ENCODE data around the gene TRIM47. TPM values are rescaled to one million over a fixed set of nuclear protein-coding genes. Genes with fewer than 3 reads are reported as not detected.

Gene TRIM47
- total RNA-seq, 2 donors from 2014 or later: 1.6 to 2.7 TPM

DNA sequence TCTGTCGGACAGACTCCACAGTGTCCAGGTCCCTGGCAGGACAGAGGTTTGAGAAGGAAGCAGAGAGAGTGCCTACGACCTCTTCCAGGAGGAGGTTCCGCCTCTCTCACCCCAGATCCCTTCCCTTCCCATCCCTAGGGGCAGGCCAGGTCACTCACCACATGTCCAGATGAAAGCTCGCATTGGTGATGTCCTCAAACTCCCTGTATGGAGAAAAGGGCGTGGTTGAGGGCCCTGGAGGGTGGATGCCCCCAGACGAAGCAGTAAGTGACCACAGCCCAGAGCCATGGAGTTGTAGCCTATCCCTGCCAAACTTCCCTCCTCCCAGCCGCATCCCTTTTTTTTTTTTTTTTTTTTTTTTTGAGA, 37.6 kb downstream of the TRIM47 start:
- Mint-ChIP-seq H3K9me3 (no peaks in the 10 kb centered on the region), H3K4me1 (peaks cover 6% of the 10 kb centered on the region), H3K27me3 (ENCODE audit: insufficient read depth) (no peaks in the 10 kb centered on the region), H3K27ac (no peak overlapping the region), H3K4me3 (no peak overlapping the region), H3K36me3 (ENCODE audit: low read depth) (peaks cover 3% of the 10 kb centered on the region)
- WGBS, 2 experiments (ENCODE audit: insufficient coverage in 1 of 2, insufficient read length in 1 of 2): 83% methylated on average over 6 of the region's 7 CpGs; no CpG with 5 or more reads in 1 of the 2 experiments
- Histone ChIP-seq H3K27ac (ENCODE audit: low read depth, low read length) (no peak overlapping the region), H3K9me3 (ENCODE audit: control insufficient read depth, low read length) (no peaks in the 10 kb centered on the region), H3K4me1 (ENCODE audit: control insufficient read depth, insufficient read depth, low read length) (no peaks in the 10 kb centered on the region), H3K27me3 (ENCODE audit: control insufficient read depth, insufficient read depth, low read length, poor library complexity, severe bottlenecking) (no peaks in the 10 kb centered on the region), H3K4me3 (ENCODE audit: low read length) (no peak overlapping the region), H3K36me3 (ENCODE audit: control insufficient read depth, insufficient read depth, low read length) (peaks cover 2% of the 10 kb centered on the region), H3K9ac (ENCODE audit: extremely low read depth, low read length, poor library complexity, severe bottlenecking) (no peak overlapping the region)
- no peak for DNase-seq
- no peak for TF ChIP-seq CTCF (conservative IDR thresholded peaks at IDR 0.05)

GRCh38 chr17:75839942-75840798, 38.2 kb downstream of the TRIM47 start:
- H3K4me1 Mint-ChIP-seq: no peaks in the 10 kb centered on the region
- H3K9me3 Mint-ChIP-seq: no peaks in the 10 kb centered on the region
- no peaks in the 10 kb centered on the region for H3K36me3 Mint-ChIP-seq (ENCODE audit: low read depth)
- H3K9me3 ChIP-seq (ENCODE audit: control insufficient read depth, low read length): no peaks in the 10 kb centered on the region
- no peak overlapping the region for H3K27ac Mint-ChIP-seq
- no peak for TF ChIP-seq CTCF (conservative IDR thresholded peaks at IDR 0.05)
- H3K9ac ChIP-seq (ENCODE audit: extremely low read depth, low read length, poor library complexity, severe bottlenecking): no peak overlapping the region
- 93% methylated on average over 16 to 36 of the region's 36 CpGs for WGBS, 2 experiments (ENCODE audit: insufficient coverage in 1 of 2, insufficient read length in 1 of 2)
- H3K4me3 Mint-ChIP-seq: no peak overlapping the region
- no peaks in the 10 kb centered on the region for H3K27me3 Mint-ChIP-seq (ENCODE audit: insufficient read depth)
- no peaks in the 10 kb centered on the region for H3K27me3 ChIP-seq (ENCODE audit: control insufficient read depth, insufficient read depth, low read length, poor library complexity, severe bottlenecking)
- no peaks in the 10 kb centered on the region for H3K4me1 ChIP-seq (ENCODE audit: control insufficient read depth, insufficient read depth, low read length)
- H3K27ac ChIP-seq (ENCODE audit: low read depth, low read length): no peak overlapping the region
- no peaks in the 10 kb centered on the region for H3K36me3 ChIP-seq (ENCODE audit: control insufficient read depth, insufficient read depth, low read length)
- no peak overlapping the region for H3K4me3 ChIP-seq (ENCODE audit: low read length)
- DNase-seq: no peak

DNA sequence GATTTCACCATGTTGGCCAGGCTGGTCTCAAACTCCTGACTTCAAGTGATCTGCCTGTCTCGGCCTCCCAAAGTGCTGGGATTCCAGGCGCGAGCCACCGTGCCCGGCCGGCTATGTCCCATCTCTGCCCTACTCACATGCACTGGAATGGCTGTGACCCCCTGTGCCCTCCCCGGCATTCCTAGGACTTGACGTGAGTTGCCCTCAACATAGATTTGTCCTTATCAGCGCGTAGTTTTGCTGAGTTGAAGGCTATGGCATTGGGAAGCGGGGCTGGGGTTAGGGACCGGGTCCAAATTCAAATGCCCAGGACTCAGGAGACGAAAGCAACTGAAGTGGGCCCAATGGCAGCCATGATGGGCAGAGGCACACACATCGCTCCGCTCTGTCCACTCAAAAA, 40.0 kb downstream of the TRIM47 start:
- H3K36me3 Mint-ChIP-seq (ENCODE audit: low read depth): no peaks in the 10 kb centered on the region
- H3K9me3 Mint-ChIP-seq: no peaks in the 10 kb centered on the region
- no peaks in the 10 kb centered on the region for H3K27me3 ChIP-seq (ENCODE audit: control insufficient read depth, insufficient read depth, low read length, poor library complexity, severe bottlenecking)
- H3K9ac ChIP-seq (ENCODE audit: extremely low read depth, low read length, poor library complexity, severe bottlenecking): no peak overlapping the region
- no peak overlapping the region for H3K4me3 ChIP-seq (ENCODE audit: low read length)
- no peak overlapping the region for H3K4me3 Mint-ChIP-seq
- no peak overlapping the region for H3K27ac ChIP-seq (ENCODE audit: low read depth, low read length)
- H3K4me1 ChIP-seq (ENCODE audit: control insufficient read depth, insufficient read depth, low read length): no peaks in the 10 kb centered on the region
- no peaks in the 10 kb centered on the region for H3K27me3 Mint-ChIP-seq (ENCODE audit: insufficient read depth)
- no peak overlapping the region for H3K27ac Mint-ChIP-seq
- no peaks in the 10 kb centered on the region for H3K36me3 ChIP-seq (ENCODE audit: control insufficient read depth, insufficient read depth, low read length)
- H3K4me1 Mint-ChIP-seq: no peaks in the 10 kb centered on the region
- 93 to 94% methylated on average over 13 to 15 of the region's 15 CpGs for WGBS, 2 experiments (ENCODE audit: insufficient coverage in 1 of 2, insufficient read length in 1 of 2)
- no peak for DNase-seq
- H3K9me3 ChIP-seq (ENCODE audit: control insufficient read depth, low read length): no peaks in the 10 kb centered on the region
- no peak for TF ChIP-seq CTCF (conservative IDR thresholded peaks at IDR 0.05)

All from endodermal cell (in vitro differentiated cells).